ENCODE data around the gene VASP. TPM values are rescaled to one million over a fixed set of nuclear protein-coding genes. Genes with fewer than 3 reads are reported as not detected.
A peak's percentile ranks its signal among the peaks of the same experiment; 100 is the strongest.

The VASP gene
- total and polyA plus RNA-seq, 2 of the 13 experiments (the other 11 are each of a cell fraction or from before 2014, with no cell fraction given), result 41.8 to 67.1 TPM

DNA sequence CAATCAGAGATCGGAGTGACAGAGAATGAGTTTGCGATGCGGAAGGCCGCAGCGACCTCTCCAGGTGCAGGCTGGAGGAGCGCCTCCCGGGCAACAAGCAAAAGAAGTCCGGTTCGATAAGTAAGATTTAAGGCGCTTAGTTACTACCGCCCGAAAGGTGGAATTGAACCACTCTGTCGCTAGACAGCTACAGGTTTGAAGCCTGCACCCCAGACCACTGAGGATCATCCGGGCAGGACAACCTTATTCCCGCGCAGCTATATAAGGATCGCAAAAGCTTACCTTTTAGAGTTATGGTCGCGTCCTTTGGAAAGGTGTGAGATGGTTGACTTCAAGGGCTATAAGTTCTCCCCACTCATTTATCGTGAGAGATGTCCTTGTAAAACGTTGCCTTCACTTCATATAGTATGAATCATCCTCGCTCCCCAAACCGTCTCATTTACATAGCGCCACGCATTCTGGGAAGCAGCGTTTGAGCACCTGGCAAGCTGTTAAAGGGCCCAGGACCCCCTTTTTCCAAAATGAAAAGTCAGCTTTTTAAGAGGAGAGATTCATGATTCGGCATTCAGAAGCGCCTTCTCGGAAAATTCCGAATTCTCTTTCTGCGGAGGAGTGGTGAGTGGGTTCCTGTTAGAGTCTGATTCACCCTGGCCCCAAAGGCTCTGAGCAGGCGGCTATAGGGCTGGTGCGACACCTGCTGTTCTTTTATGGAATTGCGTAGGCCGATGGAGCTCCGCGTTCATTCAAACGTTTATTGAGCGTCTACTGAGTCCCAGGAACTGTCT, 28.6 kb upstream of the VASP start (continued):
- TF ChIP-seq ZNF703 (CRISPR knock-in tag; IDR thresholded peaks at IDR 0.05; ENCODE audit: borderline replicate concordance) (no peak), ZNF556 (CRISPR knock-in tag; IDR thresholded peaks at IDR 0.05; ENCODE audit: borderline replicate concordance) (no peak), ATF2 (CRISPR knock-in tag; IDR thresholded peaks at IDR 0.05) (peak; percentile 68), GABPA (IDR thresholded peaks at IDR 0.05; ENCODE audit: low read depth, low read length) (no peak), GABPA (CRISPR knock-in tag; IDR thresholded peaks at IDR 0.05; ENCODE audit: low read depth) (peak; percentile 47; the same call in 1 of the 2 replicates), KLF6 (CRISPR knock-in tag; IDR thresholded peaks at IDR 0.05) (peak; percentile 67; the same call in 1 of the 2 replicates), SMAD9 (CRISPR knock-in tag; IDR thresholded peaks at IDR 0.05) (no peak), KDM1A (CRISPR knock-in tag; IDR thresholded peaks at IDR 0.05) (peak; percentile 64; the same call in 1 of the 2 replicates), ONECUT2 (CRISPR knock-in tag; IDR thresholded peaks at IDR 0.05) (0 out of 2 replicates have a peak, but pooled peaks have one; percentile 38), ZNF207 (IDR thresholded peaks at IDR 0.05; ENCODE audit: borderline replicate concordance) (no peak), SALL1 (CRISPR knock-in tag; IDR thresholded peaks at IDR 0.05) (peak; percentile 58), ZNF549 (CRISPR knock-in tag; IDR thresholded peaks at IDR 0.05) (no peak), MAZ (IDR thresholded peaks at IDR 0.05; ENCODE audit: borderline replicate concordance, low read depth, low read length) (no peak), MAZ (CRISPR knock-in tag; IDR thresholded peaks at IDR 0.05; ENCODE audit: low read depth) (no peak; the same call in 1 of the 2 replicates), KDM2A (CRISPR knock-in tag; IDR thresholded peaks at IDR 0.05; ENCODE audit: borderline replicate concordance, low read depth) (peak; percentile 82; the same call in 1 of the 2 replicates), RAD21 (CRISPR knock-in tag; IDR thresholded peaks at IDR 0.05) (peak; percentile 92), ZBTB38 (CRISPR knock-in tag; IDR thresholded peaks at IDR 0.05) (peak; percentile 18; the same call in 1 of the 2 replicates), ISX (CRISPR knock-in tag; conservative IDR thresholded peaks at IDR 0.05) (no peak), FOSL2 (CRISPR knock-in tag; IDR thresholded peaks at IDR 0.05) (peak; percentile 53), ZNF501 (CRISPR knock-in tag; IDR thresholded peaks at IDR 0.05) (peak; percentile 86), RARA (CRISPR knock-in tag; IDR thresholded peaks at IDR 0.05) (0 out of 2 replicates have a peak, but pooled peaks have one; percentile 9), MZF1 (CRISPR knock-in tag; IDR thresholded peaks at IDR 0.05; ENCODE audit: borderline replicate concordance) (no peak)
- TF ChIP-seq, protein P1, sequence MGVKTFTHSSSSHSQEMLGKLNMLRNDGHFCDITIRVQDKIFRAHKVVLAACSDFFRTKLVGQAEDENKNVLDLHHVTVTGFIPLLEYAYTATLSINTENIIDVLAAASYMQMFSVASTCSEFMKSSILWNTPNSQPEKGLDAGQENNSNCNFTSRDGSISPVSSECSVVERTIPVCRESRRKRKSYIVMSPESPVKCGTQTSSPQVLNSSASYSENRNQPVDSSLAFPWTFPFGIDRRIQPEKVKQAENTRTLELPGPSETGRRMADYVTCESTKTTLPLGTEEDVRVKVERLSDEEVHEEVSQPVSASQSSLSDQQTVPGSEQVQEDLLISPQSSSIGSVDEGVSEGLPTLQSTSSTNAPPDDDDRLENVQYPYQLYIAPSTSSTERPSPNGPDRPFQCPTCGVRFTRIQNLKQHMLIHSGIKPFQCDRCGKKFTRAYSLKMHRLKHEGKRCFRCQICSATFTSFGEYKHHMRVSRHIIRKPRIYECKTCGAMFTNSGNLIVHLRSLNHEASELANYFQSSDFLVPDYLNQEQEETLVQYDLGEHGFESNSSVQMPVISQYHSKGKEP (CRISPR knock-in tag; IDR thresholded peaks at IDR 0.05), result no peak; the same call in 1 of the 2 replicates
- TF ChIP-seq, protein P2, sequence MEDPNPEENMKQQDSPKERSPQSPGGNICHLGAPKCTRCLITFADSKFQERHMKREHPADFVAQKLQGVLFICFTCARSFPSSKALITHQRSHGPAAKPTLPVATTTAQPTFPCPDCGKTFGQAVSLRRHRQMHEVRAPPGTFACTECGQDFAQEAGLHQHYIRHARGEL (CRISPR knock-in tag; IDR thresholded peaks at IDR 0.05), result no peak
- TF ChIP-seq, protein P3, sequence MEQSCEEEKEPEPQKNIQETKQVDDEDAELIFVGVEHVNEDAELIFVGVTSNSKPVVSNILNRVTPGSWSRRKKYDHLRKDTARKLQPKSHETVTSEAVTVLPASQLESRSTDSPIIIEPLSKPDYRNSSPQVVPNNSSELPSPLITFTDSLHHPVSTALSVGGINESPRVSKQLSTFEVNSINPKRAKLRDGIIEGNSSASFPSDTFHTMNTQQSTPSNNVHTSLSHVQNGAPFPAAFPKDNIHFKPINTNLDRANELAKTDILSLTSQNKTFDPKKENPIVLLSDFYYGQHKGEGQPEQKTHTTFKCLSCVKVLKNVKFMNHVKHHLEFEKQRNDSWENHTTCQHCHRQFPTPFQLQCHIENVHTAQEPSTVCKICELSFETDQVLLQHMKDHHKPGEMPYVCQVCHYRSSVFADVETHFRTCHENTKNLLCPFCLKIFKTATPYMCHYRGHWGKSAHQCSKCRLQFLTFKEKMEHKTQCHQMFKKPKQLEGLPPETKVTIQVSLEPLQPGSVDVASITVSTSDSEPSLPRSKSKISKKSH (CRISPR knock-in tag; IDR thresholded peaks at IDR 0.05; ENCODE audit: borderline replicate concordance), result no peak
